Activated T-helper 9 cell treated with anti-CD3 and anti-CD28 coated beads, Interleukin-2, amount 50 U/mL, for 16 hours (primary cell): Measurements from ENCODE around the gene ZBTB34.

Source experiments
- DNase-seq: peaks from one replicate; pipeline ENCODE4 v3.0.0-alpha.2; 2020; ENCODE audit warnings: low read depth

The ZBTB34 gene

DNA sequence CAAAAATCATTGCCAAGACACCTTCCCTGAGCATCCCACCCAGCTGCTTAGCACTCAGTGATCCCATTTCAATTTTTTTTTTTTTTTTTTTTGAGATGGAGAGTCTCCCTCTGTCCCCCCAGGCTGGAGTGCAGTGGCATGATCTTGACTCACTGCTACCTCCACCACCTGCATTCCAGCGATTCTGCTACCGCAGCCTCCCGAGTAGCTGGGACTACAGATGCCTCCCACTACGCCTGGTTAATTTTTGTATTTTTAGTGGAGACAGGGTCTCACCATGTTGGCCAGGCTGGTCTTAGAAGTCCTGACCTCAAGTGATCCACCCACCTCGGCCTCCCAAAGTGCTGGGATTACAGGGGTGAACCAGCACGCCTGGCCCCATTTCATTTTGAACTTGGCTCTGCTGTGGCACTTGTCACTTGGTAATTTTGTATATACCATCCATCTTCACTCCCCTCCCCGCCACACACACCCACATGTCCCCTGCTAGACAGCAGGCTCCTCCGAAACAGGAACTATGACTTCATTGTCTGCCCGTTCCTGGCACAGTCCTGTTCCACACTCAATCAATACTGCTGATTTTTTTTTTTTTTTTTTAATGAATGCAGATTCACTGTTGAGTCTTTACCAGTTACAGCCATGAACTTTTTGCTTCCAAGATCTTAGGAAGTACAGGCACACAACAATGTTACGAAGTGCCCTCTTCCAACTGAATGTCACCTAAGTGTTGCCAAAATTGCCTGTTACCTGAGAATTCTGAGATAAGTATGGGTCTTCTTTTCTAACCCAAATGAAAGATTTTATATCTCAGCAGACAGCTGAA lies 17.3 kb upstream of the ZBTB34 start:
- no peak for DNase-seq

DNA sequence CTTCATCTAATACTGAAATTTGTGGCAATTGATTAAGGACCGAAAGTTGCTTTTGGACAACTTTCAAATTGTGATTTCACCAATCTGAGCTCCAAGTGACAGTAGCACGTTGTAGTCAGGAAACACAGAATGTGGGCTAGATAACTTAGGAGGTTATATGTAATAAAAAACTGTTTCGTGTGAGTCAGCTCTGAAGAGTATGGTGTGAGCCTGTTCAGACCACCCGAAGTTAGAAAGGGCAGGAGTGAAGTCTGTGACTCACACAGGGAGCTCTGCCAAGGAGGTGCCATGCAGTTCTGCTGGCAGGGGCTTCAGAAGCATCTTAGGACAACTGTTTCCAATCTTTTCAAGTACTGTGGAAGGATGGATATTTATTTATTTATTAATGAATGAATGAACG lies 16.4 kb upstream of the ZBTB34 start:
- DNase-seq = no peak

DNA sequence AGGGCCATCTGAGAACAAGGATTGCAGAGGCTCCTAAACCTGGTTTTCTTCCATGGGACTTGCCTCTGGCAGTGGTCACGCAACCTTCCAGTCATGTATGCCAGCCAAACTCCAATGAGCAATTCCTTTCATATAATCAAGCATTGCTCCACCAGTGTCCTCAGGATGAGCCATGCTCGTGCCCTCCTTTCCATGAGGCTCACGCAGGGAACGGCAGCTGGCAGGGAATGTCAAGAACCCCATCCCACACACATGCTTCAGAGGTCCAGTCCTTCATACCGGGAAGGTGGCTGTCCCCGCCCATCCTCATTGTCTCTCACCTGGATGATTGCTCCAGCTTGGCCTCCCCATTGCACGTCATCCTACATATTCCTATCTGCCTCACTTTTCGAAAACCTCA lies 13.4 kb upstream of the ZBTB34 start:
- DNase-seq = no peak

DNA sequence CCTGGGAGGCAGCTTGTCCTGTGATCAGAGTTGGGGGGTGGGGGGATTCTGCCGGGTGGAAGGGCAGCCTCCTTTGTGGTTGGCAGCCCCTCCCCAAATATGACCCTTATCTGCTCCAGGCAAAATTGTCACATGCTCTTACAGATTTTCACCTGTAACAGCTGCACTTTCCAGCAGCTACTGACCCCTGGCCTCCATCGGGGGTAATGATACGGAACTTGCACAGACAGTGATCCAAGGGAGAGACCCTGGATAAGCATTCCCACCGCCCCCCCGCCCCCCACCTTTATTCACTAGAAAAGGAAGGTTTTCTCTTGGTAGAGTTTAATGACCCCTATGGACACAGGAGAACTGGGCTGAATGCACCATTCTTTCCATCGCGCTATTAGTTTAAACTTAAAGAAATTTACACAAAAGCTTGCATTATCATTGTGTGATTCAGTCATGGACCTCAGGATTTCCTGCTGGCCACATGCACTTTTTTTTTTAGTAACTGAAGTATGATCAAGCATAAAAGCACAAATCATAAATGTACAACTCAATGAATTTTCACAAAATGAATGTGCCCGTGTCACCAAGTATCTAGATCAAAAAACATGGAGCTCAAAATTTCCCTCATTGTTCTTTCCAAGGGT lies 10.7 kb upstream of the ZBTB34 start:
- DNase-seq = no peak

DNA sequence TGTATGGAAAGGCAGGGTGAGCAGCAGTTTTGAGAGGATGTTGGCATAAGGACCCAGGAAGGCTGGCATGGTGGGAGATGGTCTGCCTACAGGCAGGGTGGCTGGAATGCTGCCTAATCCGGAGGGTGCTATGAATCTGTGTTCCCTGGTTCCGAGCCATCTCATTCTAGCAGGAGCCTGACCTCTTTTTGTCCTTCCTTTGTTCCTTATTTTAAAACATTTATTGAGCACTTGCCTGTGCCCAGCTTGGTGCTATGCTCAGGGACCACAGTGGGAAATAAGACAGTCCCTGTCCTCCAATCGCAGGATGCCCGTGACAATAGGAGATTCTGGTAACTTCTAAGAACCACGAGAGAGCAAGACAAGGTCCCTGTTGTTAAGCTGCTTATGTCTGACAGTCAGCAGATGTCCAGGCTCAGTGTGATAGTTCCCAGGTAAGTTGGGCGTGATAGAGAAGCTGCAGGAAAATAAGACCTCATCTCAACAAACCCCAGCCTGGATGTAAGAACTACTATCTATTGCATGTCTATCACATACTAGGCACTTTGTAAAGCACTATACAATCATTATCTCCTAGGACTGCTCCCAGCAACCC lies 9.1 kb upstream of the ZBTB34 start:
- DNase-seq = no peak

DNA sequence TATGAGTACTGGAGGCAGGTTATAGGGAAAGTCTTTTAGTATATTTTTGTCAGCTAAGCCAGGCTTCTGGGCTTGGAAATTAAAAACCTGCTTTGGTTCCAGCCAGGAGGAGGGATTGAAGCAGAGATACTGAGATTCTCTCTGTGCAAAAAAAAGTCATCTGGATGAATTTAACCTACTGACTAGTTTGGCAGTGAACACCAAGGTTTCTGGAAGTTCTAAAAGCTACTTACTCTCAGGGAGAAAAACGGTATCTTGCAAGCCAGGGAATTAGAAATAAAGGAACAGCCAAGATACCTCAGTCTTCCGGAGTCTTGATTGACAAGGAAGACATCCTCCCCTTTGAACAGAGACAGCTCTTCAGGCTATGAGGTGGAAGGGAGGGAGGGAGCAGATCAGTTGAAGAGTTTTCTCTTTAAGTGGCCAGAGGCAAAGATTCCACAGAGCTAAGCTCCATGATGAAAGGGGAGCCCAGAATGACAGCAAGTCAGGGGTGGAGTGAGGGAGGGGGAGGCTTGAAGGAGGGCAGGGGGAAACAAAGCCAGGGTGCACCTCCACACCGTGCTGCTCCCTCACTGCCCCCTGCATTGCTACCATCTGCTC lies 8.3 kb upstream of the ZBTB34 start:
- no peak for DNase-seq

DNA sequence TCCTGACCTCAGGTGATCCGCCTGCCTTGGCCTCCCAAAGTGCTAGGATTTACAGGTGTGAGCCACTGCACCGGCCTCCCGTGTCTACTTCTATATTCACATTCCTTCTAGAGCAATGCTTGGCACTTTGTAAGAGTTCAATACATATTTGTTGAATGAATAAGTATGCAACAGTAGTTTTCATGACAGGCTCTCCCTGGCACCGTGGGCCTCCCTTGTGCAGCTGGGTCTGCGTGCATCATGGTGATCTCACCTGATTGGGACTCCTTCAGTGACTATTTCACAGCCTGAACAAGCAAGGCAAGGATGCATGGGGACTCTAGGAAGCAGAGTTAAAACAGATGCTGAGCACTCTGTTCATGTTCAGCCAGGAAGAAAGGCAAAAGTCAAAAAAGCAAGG lies 6.8 kb upstream of the ZBTB34 start:
- DNase-seq = no peak

DNA sequence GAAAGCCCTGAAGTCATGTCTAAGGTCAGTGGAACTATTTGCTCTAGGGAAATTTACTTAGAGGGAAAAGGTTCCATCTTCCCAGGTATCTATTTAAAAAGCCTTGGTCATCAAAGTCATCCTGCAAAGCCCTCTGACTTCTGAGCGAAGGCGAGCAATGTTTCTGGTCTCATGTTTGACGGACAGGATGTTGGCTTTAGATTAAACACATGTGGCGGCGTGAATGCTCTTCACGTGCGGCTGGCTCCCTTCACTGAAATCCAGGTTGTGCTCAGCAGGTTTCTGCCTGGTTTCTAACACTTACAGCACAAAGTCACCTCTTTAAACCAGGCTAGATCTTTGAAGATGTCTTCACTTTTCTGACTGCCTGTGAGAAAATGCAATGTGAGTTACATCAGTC lies 5.7 kb upstream of the ZBTB34 start:
- no peak for DNase-seq

DNA sequence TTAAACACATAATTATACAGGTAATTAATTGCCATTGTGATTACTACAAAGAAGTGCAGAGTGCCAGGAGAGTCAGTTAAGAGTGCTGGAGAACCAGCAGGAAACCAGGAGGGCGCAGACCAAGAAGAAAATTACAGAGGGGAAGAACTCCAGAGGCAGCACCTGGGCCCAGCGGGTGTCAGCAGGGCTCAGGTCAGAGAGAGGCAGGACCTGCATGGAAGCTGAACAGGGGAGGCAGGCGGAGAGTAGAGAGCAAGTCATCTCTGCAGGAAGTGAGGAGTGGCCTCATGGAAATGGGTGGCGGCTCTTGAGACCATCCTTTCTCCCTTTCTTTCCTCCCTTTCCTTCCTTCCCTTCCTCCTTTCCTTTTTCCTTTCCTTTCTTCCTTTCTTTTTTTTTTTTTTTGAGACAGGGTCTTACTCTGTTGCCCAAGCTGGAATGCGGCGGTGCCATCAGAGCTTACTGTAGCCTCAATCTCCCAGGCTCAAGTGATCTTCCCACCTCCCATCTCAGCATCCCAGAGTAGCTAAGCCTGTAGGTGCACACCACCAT lies 4.0 kb upstream of the ZBTB34 start:
- DNase-seq = no peak

DNA sequence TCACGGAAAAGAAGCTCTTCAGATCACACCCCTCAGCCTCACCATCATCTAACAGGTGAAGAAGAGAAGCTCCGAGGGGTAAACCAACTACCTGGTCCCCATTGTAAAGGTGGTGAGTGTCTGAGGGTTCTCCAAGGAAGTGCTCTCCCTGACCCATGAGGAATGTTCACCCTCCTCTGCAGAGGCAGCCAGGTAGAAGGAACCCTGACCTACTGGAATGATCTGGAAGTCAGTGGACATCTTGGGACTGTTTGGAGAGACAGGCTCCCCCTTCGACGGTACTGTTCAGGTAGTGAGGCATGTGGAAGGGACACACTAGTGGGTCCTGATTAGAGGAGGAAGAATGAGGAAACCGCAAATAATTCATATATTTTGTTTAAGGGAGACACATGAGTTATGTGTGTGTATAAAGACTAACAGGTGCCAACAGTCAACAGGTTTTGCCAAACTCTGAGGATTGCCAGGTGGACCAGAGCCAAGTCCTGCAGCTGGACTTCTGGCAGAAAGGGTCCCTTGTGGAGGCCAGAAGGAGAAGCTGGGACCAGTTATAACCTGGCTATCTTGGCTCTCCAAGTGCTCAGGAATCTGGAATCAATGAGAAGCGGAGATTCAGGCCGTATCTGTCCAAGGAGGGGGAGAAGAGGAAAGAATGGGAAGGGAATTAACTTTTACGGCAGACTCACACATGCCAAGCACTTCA lies 3.0 kb upstream of the ZBTB34 start:
- no peak for DNase-seq

DNA sequence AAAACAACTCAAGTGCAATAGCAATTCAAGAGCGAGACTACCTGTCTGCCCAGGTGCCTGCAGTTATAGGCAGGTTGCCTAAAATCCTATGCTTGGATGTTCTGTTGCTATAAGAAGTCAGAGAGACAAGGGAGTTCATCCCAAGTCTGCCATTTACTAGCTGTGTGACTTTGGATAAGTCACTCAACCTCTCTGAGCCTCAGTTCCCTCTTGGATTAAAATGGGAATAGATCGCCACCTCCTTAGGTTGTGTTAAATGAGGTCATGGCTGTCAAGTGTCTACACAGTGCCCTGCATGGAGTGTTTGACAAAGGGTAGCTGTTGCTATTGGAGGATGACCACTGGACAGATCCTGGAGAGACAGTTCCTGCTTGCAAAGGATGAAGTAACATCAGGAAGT lies 1.3 kb upstream of the ZBTB34 start:
- no peak for DNase-seq

DNA sequence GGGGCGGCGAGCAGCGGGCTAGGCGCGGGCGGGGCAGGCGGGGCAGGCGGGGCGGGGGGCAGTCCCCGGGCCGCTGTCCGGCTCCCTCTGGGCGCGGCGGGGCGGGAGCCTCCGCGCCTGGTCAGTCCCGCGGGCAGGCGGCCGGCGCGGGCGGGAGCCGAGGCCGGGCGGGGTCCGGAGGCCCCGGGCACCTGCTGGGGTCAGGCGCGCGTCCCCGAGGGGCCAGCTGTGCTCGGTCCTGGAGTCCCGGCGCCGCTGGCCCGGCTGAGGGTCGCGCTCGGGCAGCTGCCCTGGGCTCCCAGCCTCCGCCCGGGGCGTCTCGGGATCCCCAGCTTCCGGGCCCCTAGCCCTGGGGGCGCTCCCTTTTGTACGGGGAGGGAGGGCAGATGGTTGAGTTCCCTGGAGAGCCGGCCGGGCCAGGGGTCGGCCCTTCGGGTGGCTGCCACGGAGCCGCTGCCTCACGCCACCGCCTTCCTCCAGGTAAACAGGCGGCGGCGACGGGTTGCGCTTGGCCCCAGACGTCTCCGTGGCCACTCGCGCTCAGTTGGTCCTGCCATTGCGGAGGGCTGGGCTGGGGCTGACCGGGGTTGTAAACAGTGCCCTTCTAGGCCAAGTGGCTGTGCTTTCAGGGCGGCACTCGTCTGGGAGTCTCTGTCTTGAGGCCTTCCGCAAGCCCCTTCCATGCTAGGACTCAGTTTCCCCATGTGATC lies 473 bp downstream of the ZBTB34 start:
- DNase-seq = no peak

DNA sequence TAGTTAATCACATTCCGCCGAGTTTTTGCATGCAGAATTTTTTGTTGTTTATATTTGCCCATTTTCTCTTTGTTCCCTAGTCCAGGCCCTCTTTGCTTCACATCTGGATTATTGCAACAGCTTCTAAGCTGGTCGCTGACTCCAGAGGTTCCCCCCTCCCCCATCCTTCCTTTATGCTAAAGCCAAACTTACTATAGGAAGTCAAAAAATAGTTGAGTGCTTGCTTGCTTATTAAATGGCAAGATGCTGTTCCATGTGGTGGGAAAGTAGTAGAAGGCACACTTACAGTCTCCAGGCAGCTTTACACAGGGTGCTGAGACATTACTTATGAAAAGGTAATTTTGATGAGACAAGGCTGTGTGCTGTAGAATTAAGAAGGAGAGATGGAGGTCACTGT lies 1.3 kb downstream of the ZBTB34 start:
- no peak for DNase-seq

DNA sequence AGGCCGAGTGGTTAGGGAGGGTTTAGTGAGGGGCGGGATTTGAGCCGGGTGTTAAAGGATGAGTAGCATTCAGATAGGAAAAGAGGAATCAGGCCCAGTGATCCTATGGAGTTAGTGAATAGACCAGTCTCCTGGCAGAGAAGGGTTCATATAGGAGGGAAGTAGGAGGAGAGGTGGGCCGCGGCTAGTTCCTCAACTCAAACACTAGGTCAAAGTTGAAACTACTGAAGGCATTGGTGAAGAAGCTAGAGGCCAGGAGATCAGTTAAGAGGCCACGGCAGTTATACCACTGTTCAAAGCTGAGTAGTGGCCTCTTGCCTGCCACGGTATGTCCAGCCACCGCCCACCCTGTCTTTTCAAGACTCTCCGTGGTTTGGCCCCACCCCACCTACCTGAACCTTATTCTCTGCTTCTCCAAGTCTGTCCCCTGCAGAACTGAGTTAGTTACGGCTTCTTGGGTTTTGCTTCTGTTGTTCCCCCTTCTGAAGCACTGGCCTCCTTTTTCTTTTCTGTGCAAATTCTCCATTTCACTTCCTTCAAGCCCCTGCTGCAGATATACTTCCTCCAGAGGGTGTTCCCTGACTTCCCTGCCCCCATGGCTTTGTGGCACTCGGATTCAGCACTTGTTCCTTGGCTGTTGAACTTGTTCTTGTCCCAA lies 1.8 kb downstream of the ZBTB34 start:
- DNase-seq = no peak

DNA sequence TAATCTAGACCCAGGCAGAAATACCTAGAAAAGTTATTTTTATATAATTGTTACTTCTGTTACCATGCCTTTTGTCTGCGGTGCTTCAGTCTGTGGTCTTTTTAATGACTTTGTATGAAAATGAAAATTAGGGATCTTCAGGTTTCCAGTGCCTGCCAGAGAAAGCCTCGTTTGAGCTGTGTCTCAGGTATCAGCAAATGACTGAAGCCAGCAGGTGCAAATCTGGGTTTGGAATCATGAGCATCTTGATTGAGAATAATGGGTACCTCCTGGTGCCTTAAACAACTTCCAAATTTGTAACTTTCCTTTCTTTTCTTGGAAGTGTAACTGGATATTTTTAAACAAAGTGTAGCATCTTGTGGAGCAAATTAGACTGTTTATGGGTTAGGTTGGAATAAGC lies 4.3 kb downstream of the ZBTB34 start:
- no peak for DNase-seq

DNA sequence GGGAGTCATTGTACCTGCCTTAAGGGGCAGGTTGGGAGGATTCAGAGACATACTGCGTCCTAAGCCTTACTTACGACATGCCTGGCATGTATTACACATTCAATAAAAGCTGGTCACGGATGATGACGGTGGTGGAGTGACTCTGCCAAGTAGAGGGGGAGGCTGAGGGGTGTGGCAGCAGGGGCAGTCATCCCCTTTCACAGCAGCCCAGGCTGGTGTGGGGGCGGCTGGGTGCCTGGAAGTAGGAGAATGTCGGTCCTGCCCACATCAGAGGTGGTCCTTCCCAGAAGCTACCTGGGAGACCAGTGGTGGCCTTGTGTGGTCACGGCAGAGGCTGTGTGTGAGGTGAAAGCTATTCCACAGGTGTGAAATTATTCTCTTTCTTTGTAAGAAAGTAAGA lies 8.9 kb downstream of the ZBTB34 start:
- DNase-seq = no peak

DNA sequence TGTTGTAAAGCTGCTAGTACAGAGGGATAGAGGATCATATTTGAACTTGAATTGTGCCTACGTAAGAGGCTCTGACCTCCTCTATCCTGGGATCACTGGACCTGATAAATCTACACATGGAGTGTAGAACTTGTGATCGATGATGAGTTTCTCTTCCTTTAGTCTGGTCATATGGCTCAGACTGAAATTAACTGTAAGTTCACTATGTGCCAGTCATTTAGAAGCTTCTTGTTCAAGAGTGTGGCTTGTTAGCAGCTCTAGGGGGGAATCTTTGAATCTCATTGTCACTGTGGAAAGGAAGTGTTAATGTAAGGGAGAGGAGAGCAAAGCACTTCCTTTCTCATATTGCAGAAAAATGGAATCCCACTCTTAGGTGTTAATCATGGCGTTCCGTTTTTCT lies 12.1 kb downstream of the ZBTB34 start:
- no peak for DNase-seq

DNA sequence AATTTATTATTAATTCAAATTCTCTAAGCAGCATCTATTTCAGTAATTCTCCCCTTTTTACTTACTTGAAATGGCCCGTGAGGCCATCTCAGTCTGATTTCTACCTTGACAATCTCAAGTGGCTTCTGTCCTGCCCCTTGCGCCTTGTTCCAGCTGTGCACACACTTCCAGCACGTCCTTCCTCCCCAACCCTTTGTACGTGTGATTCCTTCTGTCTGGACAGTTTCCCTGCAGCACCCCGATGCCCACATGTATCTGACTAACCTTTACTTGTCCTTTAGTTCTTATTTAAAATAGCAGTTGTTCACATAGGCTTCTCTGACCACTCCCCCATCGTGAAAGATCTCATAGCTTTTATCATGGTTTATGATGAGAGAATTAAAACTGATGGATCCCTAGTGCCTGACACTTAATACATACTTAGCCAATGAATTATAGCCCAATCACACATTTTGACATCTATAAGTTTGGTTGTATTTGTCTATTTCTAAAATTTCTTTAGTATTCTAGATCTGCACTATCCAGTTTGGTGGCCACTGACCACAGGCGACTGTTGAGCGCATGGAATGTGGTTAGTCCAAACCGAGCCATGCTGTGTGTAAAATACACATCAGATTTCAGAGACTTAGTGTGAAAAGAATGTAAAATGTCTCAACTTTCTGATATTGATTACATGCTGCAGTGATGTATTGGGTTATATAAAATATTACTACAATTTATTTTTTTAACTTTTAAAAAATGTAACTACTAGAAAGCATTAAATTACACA lies 14.3 kb downstream of the ZBTB34 start:
- DNase-seq = no peak

DNA sequence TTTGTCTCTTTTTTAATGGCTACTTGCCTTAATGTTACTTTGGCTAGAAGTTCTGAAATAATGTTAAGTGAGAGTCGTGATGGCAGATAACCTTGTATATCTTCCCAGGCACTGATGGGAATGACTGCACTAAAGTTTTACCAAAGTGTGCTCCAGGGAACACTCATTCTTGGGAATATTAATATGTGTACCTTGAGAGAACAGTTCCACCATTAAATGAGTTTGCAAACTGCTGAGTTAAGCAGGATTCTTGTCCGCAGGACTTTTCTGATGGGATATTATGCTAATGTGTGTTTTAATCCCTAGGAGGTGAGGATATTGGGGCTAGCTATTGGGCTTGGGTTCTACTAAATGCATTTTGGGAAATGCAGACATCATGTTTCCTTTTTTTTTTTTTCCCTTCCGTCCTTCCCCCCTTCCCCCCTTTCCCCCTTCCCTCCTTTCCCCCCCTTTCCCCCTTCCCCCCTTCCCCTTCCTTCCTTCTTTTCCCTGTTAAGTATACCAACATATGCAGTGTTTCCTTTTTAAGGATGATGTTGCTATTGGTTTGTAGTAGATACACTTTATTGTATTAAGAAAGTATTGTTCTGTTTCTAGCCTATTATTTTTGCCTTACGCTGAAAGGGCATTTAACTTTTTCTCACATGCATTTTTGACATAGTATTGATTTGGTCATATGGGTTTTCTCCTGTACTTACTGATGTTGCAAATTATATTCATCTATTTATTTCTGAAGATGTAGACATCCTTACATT lies 15.5 kb downstream of the ZBTB34 start:
- DNase-seq = no peak

DNA sequence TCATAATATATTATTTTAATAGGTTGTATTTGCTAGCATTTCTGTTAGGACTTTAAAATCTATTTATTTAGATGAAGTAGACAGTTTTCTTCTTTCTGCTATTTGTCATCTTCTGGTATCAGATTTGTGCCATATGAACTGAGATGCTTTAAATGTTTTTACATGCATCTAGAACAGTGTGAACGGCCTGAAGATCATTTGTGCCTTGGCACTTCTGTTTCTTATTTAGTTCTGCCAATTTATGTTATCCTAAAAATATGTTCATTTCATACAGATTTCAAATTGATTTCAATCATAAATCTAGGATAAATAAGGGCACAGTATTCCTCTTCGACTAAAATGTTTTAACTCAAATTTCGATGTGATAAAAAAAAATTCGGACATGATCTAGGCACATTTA lies 16.1 kb downstream of the ZBTB34 start:
- DNase-seq = no peak
